Trophoblast cell (in vitro differentiated cells and primary cell): ENCODE results near the gene ASMT.
A peak's percentile ranks its signal among the peaks of the same experiment; 100 is the strongest.

Experiments
- DNase-seq, 2 donors: peaks; one replicate each; pipeline ENCODE4 v3.0.0-alpha.2; 2016
- H2AFZ ChIP-seq: 2 replicates; pipeline ENCODE4 v1.6.1; 2013; ENCODE audit warnings: low read length, moderate library complexity, mild to moderate bottlenecking; ENCODE audit not compliant: insufficient read depth, poor library complexity
- H2AK5ac ChIP-seq: 2 replicates; pipeline ENCODE4 v1.6.1; 2013; ENCODE audit warnings: mild to moderate bottlenecking, low read length
- H2BK120ac ChIP-seq: 2 replicates; pipeline ENCODE4 v1.6.1; 2013; ENCODE audit warnings: low read length, mild to moderate bottlenecking, moderate library complexity; ENCODE audit not compliant: insufficient read depth, poor library complexity
- H2BK12ac ChIP-seq: 2 replicates; pipeline ENCODE4 v1.6.1; 2013; ENCODE audit warnings: mild to moderate bottlenecking, low read length, moderate library complexity
- H2BK5ac ChIP-seq: 2 replicates; pipeline ENCODE4 v1.6.1; 2013; ENCODE audit warnings: low read length, low read depth, moderate library complexity, mild to moderate bottlenecking; ENCODE audit not compliant: poor library complexity
- H3K14ac ChIP-seq: 2 replicates; pipeline ENCODE4 v1.6.1; 2013; ENCODE audit warnings: mild to moderate bottlenecking, low read length
- H3K18ac ChIP-seq: 2 replicates; pipeline ENCODE4 v1.6.1; 2013; ENCODE audit warnings: mild to moderate bottlenecking, low read length
- H3K23ac ChIP-seq: 2 replicates; pipeline ENCODE4 v1.6.1; 2013; ENCODE audit warnings: low read length
- H3K27ac ChIP-seq: 2 replicates; pipeline ENCODE4 v1.5.1; 2013; ENCODE audit warnings: low read depth, mild to moderate bottlenecking, inconsistent platforms, low read length, moderate library complexity
- H3K27me3 ChIP-seq: 2 replicates; pipeline ENCODE4 v1.6.1; 2013; ENCODE audit warnings: inconsistent platforms, mild to moderate bottlenecking, low read length, moderate library complexity; ENCODE audit not compliant: insufficient read depth
- H3K36me3 ChIP-seq, 2 experiments: 1 replicate in 1 of 2; 2 replicates in 1 of 2; pipeline ENCODE4 v1.6.1; 2013; ENCODE audit warnings: low read length in 2 of 2, mild to moderate bottlenecking in 2 of 2, moderate library complexity in 1 of 2; ENCODE audit not compliant: insufficient read depth in 2 of 2, control insufficient read depth in 1 of 2
- H3K4ac ChIP-seq: 2 replicates; pipeline ENCODE4 v1.6.1; 2013; ENCODE audit warnings: low read depth, mild to moderate bottlenecking, low read length, moderate library complexity
- H3K4me1 ChIP-seq, 2 experiments: 1 replicate in 1 of 2; 2 replicates in 1 of 2; pipeline ENCODE4 v1.6.1; 2013; ENCODE audit warnings: low read length in 2 of 2, mild to moderate bottlenecking in 2 of 2, moderate library complexity in 1 of 2; ENCODE audit not compliant: insufficient read depth in 2 of 2, control insufficient read depth in 1 of 2
- H3K4me2 ChIP-seq: 2 replicates; pipeline ENCODE4 v1.6.1; 2013; ENCODE audit warnings: inconsistent platforms, mild to moderate bottlenecking, low read length, moderate library complexity
- H3K4me3 ChIP-seq: 2 replicates; pipeline ENCODE4 v1.5.1; 2013; ENCODE audit warnings: mild to moderate bottlenecking, low read depth, low read length, inconsistent platforms
- H3K79me1 ChIP-seq: one replicate; pipeline ENCODE4 v1.6.1; 2013; ENCODE audit warnings: low read length
- H3K79me2 ChIP-seq: 2 replicates; pipeline ENCODE4 v1.6.1; 2013; ENCODE audit warnings: low read length, mild to moderate bottlenecking; ENCODE audit not compliant: control insufficient read depth, insufficient read depth, poor library complexity
- H3K9ac ChIP-seq: 2 replicates; pipeline ENCODE4 v1.6.1; 2013; ENCODE audit warnings: mild to moderate bottlenecking, low read length
- H3K9me3 ChIP-seq: 2 replicates; pipeline ENCODE4 v1.6.1; 2013; ENCODE audit warnings: low read depth, mild to moderate bottlenecking, control low read depth, inconsistent platforms, low read length; ENCODE audit not compliant: insufficient read depth
- H4K12ac ChIP-seq: 2 replicates; pipeline ENCODE4 v1.6.1; 2013; ENCODE audit warnings: low read depth, mild to moderate bottlenecking, low read length, moderate library complexity
- H4K8ac ChIP-seq: 2 replicates; pipeline ENCODE4 v1.6.1; 2013; ENCODE audit warnings: low read depth, mild to moderate bottlenecking, low read length, moderate library complexity
- H4K91ac ChIP-seq: one replicate; pipeline ENCODE4 v1.6.1; 2013; ENCODE audit warnings: low read depth, mild to moderate bottlenecking, low read length, moderate library complexity
- WGBS: extraction: QIAGEN DNeasy Blood & Tissue Kit; methylation state at CpG from one replicate; pipeline ENCODE4 v1.1.7; 2013; ENCODE audit warnings: missing lambda C conversion rate; ENCODE audit not compliant: insufficient read length, insufficient coverage; ENCODE audit errors: extremely low coverage; 5-methylcytosine and 5-hydroxymethylcytosine counted together

Gene ASMT

GRCh38 chrX:1592470-1593142 lies 22.3 kb upstream of the ASMT start:
- Histone ChIP-seq H3K79me2 (peaks cover 20% of the 10 kb centered on the region), H2BK120ac (no peak overlapping the region), H4K12ac (peak overlapping the region; percentile 19), H3K23ac (no peak overlapping the region), H2BK5ac (peak overlapping the region; percentile 45), H2BK12ac (no peak overlapping the region), H3K9me3 (peaks cover 4% of the 10 kb centered on the region), H3K4ac (peak overlapping the region; percentile 95), H3K14ac (peak overlapping the region; percentile 19), H3K18ac (peak overlapping the region; percentile 27), H4K91ac (peak overlapping the region; percentile 80), H3K36me3 (peaks cover 42 to 44% of the 10 kb centered on the region in 2 experiments), H2AFZ (peak overlapping the region; percentile 8), H3K4me1 (peaks cover 4 to 8% of the 10 kb centered on the region in 2 experiments), H3K27me3 (no peaks in the 10 kb centered on the region), H3K9ac (peak overlapping the region; percentile 90), H3K27ac (peak overlapping the region; percentile 49), H3K4me2 (peak overlapping the region; percentile 62), H3K79me1 (peaks cover 7% of the 10 kb centered on the region), H4K8ac (peak overlapping the region; percentile 12), H3K4me3 (peak overlapping the region; percentile 100), H2AK5ac (peak overlapping the region; percentile 94)
- DNase-seq, result peak in 1 of 2 donors; percentile 8
- WGBS, result no CpG with 5 or more reads among the region's 28 CpGs

- H3K14ac ChIP-seq, result no peak overlapping the region
- H3K36me3 ChIP-seq, result peaks cover 52 to 54% of the 10 kb centered on the region in 2 experiments
- H3K79me1 ChIP-seq, result peaks cover 7% of the 10 kb centered on the region
- no peaks in the 10 kb centered on the region for H3K27me3 ChIP-seq
- no peak overlapping the region for H3K9ac ChIP-seq
- no peak overlapping the region for H3K4me3 ChIP-seq
- H4K8ac ChIP-seq, result no peak overlapping the region
- no peak overlapping the region for H2BK120ac ChIP-seq
- no peak overlapping the region for H2AFZ ChIP-seq
- H3K4ac ChIP-seq, result peak overlapping the region; percentile 95
- peaks cover 4% of the 10 kb centered on the region for H3K9me3 ChIP-seq
- DNase-seq, result no peak
- no peak overlapping the region for H3K27ac ChIP-seq
- H4K12ac ChIP-seq, result no peak overlapping the region
- peaks cover 4 to 8% of the 10 kb centered on the region in 2 experiments for H3K4me1 ChIP-seq
- H3K4me2 ChIP-seq, result peak overlapping the region; percentile 62
- WGBS, result no CpG with 5 or more reads among the region's 60 CpGs
- no peak overlapping the region for H2BK5ac ChIP-seq
- H3K18ac ChIP-seq, result peak overlapping the region; percentile 38
- peaks cover 20% of the 10 kb centered on the region for H3K79me2 ChIP-seq
- no peak overlapping the region for H3K23ac ChIP-seq
- H2AK5ac ChIP-seq, result no peak overlapping the region
- H2BK12ac ChIP-seq, result no peak overlapping the region
- no peak overlapping the region for H4K91ac ChIP-seq
Measured at GRCh38 chrX:1593286-1594271, 21.3 kb upstream of the ASMT start.

GRCh38 chrX:1595711-1596060 lies 19.2 kb upstream of the ASMT start:
- Histone ChIP-seq H3K4me3 (peak overlapping the region; percentile 11), H3K27ac (no peak overlapping the region), H3K4me2 (no peak overlapping the region), H3K14ac (no peak overlapping the region), H3K18ac (no peak overlapping the region), H3K36me3 (peaks cover 73 to 75% of the 10 kb centered on the region in 2 experiments), H4K91ac (no peak overlapping the region), H3K9me3 (peaks cover 4% of the 10 kb centered on the region), H3K4ac (no peak overlapping the region), H4K12ac (no peak overlapping the region), H2BK120ac (no peak overlapping the region), H2BK5ac (no peak overlapping the region), H4K8ac (no peak overlapping the region), H3K4me1 (peaks cover 4 to 8% of the 10 kb centered on the region in 2 experiments), H2AK5ac (no peak overlapping the region), H3K79me1 (peaks cover 7% of the 10 kb centered on the region), H3K79me2 (peaks cover 20% of the 10 kb centered on the region), H3K23ac (no peak overlapping the region), H2BK12ac (no peak overlapping the region), H3K9ac (no peak overlapping the region), H2AFZ (no peak overlapping the region), H3K27me3 (no peaks in the 10 kb centered on the region)
- no peak for DNase-seq
- no CpG with 5 or more reads among the region's 17 CpGs for WGBS

GRCh38 chrX:1596676-1597344 lies 18.0 kb upstream of the ASMT start:
- DNase-seq, result no peak
- Histone ChIP-seq H4K8ac (no peak overlapping the region), H2BK120ac (no peak overlapping the region), H3K4me1 (peaks cover 4 to 8% of the 10 kb centered on the region in 2 experiments), H2BK12ac (no peak overlapping the region), H3K27ac (no peak overlapping the region), H2AFZ (no peak overlapping the region), H3K9ac (no peak overlapping the region), H3K4me3 (no peak overlapping the region), H3K79me1 (peaks cover 4% of the 10 kb centered on the region), H3K36me3 (peaks cover 84 to 86% of the 10 kb centered on the region in 2 experiments), H3K79me2 (peaks cover 18% of the 10 kb centered on the region), H3K4me2 (no peak overlapping the region), H3K18ac (no peak overlapping the region), H4K91ac (no peak overlapping the region), H2BK5ac (no peak overlapping the region), H2AK5ac (no peak overlapping the region), H4K12ac (no peak overlapping the region), H3K27me3 (no peaks in the 10 kb centered on the region), H3K9me3 (peaks cover 6% of the 10 kb centered on the region), H3K14ac (no peak overlapping the region), H3K23ac (no peak overlapping the region), H3K4ac (peak overlapping the region; percentile 8)
- no CpG with 5 or more reads among the region's 30 CpGs for WGBS
